Pancreas (tissue), 10 donors: ENCODE measurements around the gene ANO1. TPM values are rescaled to one million over a fixed set of nuclear protein-coding genes. Genes with fewer than 3 reads are reported as not detected.
A peak's percentile ranks its signal among the peaks of the same experiment; 100 is the strongest.

Source experiments
- ATAC-seq, 4 donors: fragments of 200-7000 bp; cut with Tn5 transposase; one replicate each; pipeline versions ENCODE4 v1.8.0 to v1.9.1; 2020; ENCODE audit warnings: mild to moderate bottlenecking in 4 of 4, moderate library complexity in 4 of 4
- DNase-seq, 6 donors: peaks; one replicate each; pipeline ENCODE4 v3.0.0-alpha.2; 2020
- FAIRE-seq: peaks from 2 replicates; lab custom pipeline; 2012; peaks lifted over from hg19 to GRCh38; lab: Jason Lieb, UNC
- H3K27ac ChIP-seq, 4 donors: fragments of 200-600 bp; sonication (generic); 1 replicate in 3 of 4; 2 replicates in 1 of 4; pipeline versions ENCODE4 v1.5.0 to v1.8.0; 2020
- H3K27me3 ChIP-seq, 4 donors: fragments of 200-600 bp; one replicate each; pipeline ENCODE4 v1.8.0; 2021
- H3K36me3 ChIP-seq, 3 donors: fragments of 200-600 bp; sonication (generic) in 1 of 3; one replicate each; pipeline versions ENCODE4 v1.5.0 to v1.8.0; 2020 to 2021
- H3K4me1 ChIP-seq, 3 donors: fragments of 200-600 bp; one replicate each; pipeline ENCODE4 v1.8.0; 2021
- H3K4me3 ChIP-seq, 4 donors: fragments of 200-600 bp; sonication (generic) in 2 of 4; one replicate each; pipeline versions ENCODE4 v1.5.0 to v1.8.0; 2020 to 2021
- H3K9me3 ChIP-seq, 4 donors: fragments of 200-600 bp; one replicate each; pipeline ENCODE4 v1.8.0; 2021
- CTCF ChIP-seq, 4 donors: fragments of 200-600 bp; sonication (generic) in 3 of 4; IDR thresholded peaks; one replicate each; pipeline versions ENCODE4 v1.5.0 to v1.8.0; 2021; ENCODE audit warnings: antibody characterized with exemption in 4 of 4
- WGBS, 2 donors: extraction: QIAGEN DNeasy Blood & Tissue Kit; methylation state at CpG; one replicate each; pipeline ENCODE4 v1.1.7; 2013; 5-methylcytosine and 5-hydroxymethylcytosine counted together
- intact Hi-C, 3 donors: fragments of 100-400 bp; cut with DNase I; formaldehyde crosslinking; loops; one replicate each; pipeline versions ENCODE4 v1.11.1 to v1.14.2; 2022
- polyA plus RNA-seq, 2 donors: library from polyadenylated mRNA; stranded (reverse); fragments of 200-250 nt; gene quantifications; one replicate each; pipeline ENCODE4 v1.2.3, GENCODE V29; 2013
- total RNA-seq, 6 donors: library from RNA; stranded (reverse); fragmentation: NEBNext Ultra II Directional in 4 of 6; extraction: Animal tissue kit (Norgen Biotek cat#: 25700) in 4 of 6; gene quantifications; one replicate each; pipeline versions ENCODE4 v1.2.1 to v1.2.4, GENCODE V29; 2021 to 2023
- donor health status: healthy with polysubstance abuse.
- donor health status: DM: no; HTN: no; CAD: no; lungs with moderate emphysema.
- donor health status: DM: no; HTN: no; CAD: no.
- donor health status: control.
- donor health status: control.
- donor health status: Bipolar disorder and iron deficiency.
- donor health status: DM: yes; HTN: yes; CAD: no.
- donor health status: DM: no; HTN: no; CAD: no.
- donor health status: DM: no; HTN: no; CAD: no.
- donor health status: DM: yes; HTN: yes; CAD: no.

ANO1 gene
- total and polyA plus RNA-seq, 8 donors, result 1.5 to 12.4 (median 5.1) TPM

DNA sequence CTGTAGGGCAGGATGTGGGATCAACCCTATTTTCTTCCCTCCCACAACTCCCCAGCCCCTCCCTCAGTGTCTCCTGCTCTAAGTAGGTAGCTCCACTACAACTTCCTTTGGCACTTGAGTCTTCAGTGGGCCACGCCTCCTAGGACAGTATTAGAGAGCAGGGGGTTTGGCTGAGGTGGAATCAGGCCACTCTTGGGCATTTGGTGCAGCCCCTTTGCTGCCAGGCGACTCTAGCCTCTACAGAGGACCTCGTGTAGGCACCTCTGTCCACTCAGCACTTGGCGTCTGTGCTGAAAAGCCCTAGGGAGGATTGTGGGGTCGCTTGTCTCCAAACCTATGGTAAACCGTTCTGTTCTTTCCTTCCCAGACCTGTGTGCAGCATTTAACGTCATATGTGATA lies 127.6 kb downstream of the ANO1 start:
- TF ChIP-seq CTCF (IDR thresholded peaks at IDR 0.05), result no peak
- peak in 1 of 6 donors; percentile 21 for DNase-seq
- no peak for FAIRE-seq
- peaks cover 4 to 19% (median 6%) of the 10 kb centered on the region in 3 donors for H3K36me3 ChIP-seq
- intact Hi-C loops, result no loop called here
- no peak for ATAC-seq
- H3K4me3 ChIP-seq, result no peak overlapping the region
- WGBS, 2 donors, result 82 to 92% methylated on average over 7 of the region's 7 CpGs
- H3K27me3 ChIP-seq, result no peaks in the 10 kb centered on the region
- H3K9me3 ChIP-seq, result no peaks in the 10 kb centered on the region
- peaks cover 7 to 14% (median 7%) of the 10 kb centered on the region in 3 donors for H3K4me1 ChIP-seq
- no peak overlapping the region for H3K27ac ChIP-seq

DNA sequence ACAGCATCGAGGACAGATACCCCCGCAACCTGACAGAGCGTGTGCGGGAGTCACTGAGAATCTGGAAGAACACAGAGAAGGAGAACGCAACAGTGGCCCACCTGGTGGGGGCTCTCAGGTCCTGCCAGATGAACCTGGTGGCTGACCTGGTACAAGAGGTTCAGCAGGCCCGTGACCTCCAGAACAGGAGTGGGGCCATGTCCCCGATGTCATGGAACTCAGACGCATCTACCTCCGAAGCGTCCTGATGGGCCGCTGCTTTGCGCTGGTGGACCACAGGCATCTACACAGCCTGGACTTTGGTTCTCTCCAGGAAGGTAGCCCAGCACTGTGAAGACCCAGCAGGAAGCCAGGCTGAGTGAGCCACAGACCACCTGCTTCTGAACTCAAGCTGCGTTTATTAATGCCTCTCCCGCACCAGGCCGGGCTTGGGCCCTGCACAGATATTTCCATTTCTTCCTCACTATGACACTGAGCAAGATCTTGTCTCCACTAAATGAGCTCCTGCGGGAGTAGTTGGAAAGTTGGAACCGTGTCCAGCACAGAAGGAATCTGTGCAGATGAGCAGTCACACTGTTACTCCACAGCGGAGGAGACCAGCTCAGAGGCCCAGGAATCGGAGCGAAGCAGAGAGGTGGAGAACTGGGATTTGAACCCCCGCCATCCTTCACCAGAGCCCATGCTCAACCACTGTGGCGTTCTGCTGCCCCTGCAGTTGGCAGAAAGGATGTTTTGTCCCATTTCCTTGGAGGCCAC lies 128.3 kb downstream of the ANO1 start:
- no peak overlapping the region for H3K27ac ChIP-seq
- peaks cover 4 to 19% (median 6%) of the 10 kb centered on the region in 3 donors for H3K36me3 ChIP-seq
- ATAC-seq (no peak), FAIRE-seq (no peak), DNase-seq (peak in 1 of 6 donors; percentile 45)
- H3K4me1 ChIP-seq, result peaks cover 7 to 14% (median 7%) of the 10 kb centered on the region in 3 donors
- H3K9me3 ChIP-seq, result no peaks in the 10 kb centered on the region
- TF ChIP-seq CTCF (IDR thresholded peaks at IDR 0.05), result no peak
- no peak overlapping the region for H3K4me3 ChIP-seq
- H3K27me3 ChIP-seq, result no peaks in the 10 kb centered on the region
- intact Hi-C loops, result no loop called here
- WGBS, 2 donors, result 95 to 96% methylated on average over 22 of the region's 22 CpGs

DNA sequence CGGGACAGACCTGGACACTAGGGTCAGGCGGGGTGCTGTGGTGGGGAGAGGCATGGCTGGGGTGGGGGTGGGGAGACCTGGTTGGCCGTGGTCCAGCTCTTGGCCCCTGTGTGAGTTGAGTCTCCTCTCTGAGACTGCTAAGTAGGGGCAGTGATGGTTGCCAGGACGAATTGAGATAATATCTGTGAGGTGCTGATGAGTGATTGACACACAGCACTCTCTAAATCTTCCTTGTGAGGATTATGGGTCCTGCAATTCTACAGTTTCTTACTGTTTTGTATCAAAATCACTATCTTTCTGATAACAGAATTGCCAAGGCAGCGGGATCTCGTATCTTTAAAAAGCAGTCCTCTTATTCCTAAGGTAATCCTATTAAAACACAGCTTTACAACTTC lies 128.9 kb downstream of the ANO1 start:
- WGBS, 2 donors, result 68 to 71% methylated on average over 6 of the region's 6 CpGs
- peaks cover 4 to 19% (median 6%) of the 10 kb centered on the region in 3 donors for H3K36me3 ChIP-seq
- DNase-seq (peak in 1 of 6 donors; percentile 25), ATAC-seq (no peak), FAIRE-seq (no peak)
- intact Hi-C loops, result no loop called here
- H3K4me3 ChIP-seq, result no peak overlapping the region
- peaks cover 7 to 14% (median 7%) of the 10 kb centered on the region in 3 donors for H3K4me1 ChIP-seq
- no peak for TF ChIP-seq CTCF (IDR thresholded peaks at IDR 0.05)
- no peaks in the 10 kb centered on the region for H3K9me3 ChIP-seq
- no peak overlapping the region for H3K27ac ChIP-seq
- H3K27me3 ChIP-seq, result no peaks in the 10 kb centered on the region

DNA sequence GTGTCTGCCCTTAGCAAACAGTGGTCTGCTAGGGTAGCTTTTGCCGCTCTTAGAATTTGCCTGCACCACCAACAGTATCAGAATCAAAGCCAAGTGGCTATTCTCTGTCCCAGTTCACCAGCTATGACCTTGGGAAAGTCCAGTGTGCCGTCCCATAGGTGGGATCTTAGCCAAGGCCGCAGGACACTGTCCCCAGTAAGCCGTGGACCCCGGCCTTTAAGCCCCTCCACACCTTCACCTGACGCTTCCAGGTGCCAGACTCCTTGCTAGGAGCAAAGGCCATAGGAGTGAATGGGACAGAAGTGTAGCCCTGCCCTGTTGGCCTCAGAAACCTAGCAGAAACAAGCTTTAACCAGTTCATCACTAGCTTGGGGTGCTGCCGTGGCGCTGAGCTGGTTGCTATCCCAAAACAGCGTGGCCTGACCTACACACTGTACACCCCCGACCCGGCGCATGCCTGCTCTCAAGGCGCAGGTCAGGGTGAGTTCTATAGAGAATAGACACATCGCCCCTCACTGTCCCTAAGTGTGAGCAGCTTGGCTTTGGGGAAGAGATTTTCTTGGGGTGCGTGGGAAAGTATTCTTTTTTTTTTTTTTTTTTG lies 129.5 kb downstream of the ANO1 start:
- FAIRE-seq (no peak), DNase-seq (peak in 1 of 6 donors; percentile 45), ATAC-seq (no peak)
- no peak for TF ChIP-seq CTCF (IDR thresholded peaks at IDR 0.05)
- Histone ChIP-seq H3K27ac (no peak overlapping the region), H3K4me3 (no peak overlapping the region), H3K36me3 (peaks cover 4 to 19% (median 6%) of the 10 kb centered on the region in 3 donors), H3K27me3 (no peaks in the 10 kb centered on the region), H3K4me1 (peaks cover 7 to 14% (median 7%) of the 10 kb centered on the region in 3 donors), H3K9me3 (no peaks in the 10 kb centered on the region)
- WGBS, 2 donors, result 85% methylated on average over 15 of the region's 15 CpGs
- intact Hi-C loops, result no loop called here
